C4-2B (cell line): ENCODE data around the gene RUFY4.

Experiments used
- H3K27ac ChIP-seq: fragments of 450-650 bp; 2 replicates; pipeline ENCODE4 v1.5.1; 2017
- ZFX ChIP-seq: fragments of 450-650 bp; IDR thresholded peaks from 2 replicates; pipeline ENCODE4 v1.6.1; 2017
- TF ChIP-seq, protein P1 (sequence below): fragments of 450-650 bp; conservative IDR thresholded peaks from 2 replicates; pipeline ENCODE4 v1.5.1; 2017; ENCODE audit warnings: mild to moderate bottlenecking

The RUFY4 gene

DNA sequence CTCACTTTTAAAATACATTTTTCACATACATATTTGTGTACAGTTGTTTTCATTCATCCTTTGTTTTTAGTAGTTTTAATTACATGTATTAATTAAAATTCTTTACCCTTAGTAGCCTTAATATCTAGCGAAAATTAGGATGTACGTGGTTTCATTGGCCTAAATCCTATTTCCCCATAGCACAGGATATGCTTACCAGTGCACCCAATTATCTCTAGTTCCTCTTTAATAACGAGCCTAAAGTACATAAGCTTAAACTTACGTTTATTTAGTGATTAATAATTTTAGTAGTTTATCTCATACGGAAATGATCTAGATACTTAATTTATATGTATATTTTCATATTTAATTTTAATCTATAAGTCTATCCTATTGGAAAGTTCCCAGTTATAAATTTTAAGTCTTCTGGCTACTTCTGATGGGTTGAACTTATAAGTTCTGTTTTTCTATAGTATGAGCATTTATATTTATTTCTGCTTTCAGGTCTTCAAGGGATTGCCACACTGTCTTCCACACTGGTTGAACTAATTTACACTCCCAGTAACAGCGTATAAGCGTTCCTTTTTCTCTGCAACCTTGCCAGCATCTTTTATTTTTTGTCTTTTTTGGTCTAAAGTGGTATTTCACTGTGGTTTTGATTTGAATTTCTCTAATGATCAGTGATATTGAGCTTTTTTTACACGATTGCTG lies 21.4 kb upstream of the RUFY4 start:
- no peak overlapping the region for H3K27ac ChIP-seq
- TF ChIP-seq, protein P1, sequence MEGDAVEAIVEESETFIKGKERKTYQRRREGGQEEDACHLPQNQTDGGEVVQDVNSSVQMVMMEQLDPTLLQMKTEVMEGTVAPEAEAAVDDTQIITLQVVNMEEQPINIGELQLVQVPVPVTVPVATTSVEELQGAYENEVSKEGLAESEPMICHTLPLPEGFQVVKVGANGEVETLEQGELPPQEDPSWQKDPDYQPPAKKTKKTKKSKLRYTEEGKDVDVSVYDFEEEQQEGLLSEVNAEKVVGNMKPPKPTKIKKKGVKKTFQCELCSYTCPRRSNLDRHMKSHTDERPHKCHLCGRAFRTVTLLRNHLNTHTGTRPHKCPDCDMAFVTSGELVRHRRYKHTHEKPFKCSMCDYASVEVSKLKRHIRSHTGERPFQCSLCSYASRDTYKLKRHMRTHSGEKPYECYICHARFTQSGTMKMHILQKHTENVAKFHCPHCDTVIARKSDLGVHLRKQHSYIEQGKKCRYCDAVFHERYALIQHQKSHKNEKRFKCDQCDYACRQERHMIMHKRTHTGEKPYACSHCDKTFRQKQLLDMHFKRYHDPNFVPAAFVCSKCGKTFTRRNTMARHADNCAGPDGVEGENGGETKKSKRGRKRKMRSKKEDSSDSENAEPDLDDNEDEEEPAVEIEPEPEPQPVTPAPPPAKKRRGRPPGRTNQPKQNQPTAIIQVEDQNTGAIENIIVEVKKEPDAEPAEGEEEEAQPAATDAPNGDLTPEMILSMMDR, result no peak
- no peak for TF ChIP-seq ZFX

DNA sequence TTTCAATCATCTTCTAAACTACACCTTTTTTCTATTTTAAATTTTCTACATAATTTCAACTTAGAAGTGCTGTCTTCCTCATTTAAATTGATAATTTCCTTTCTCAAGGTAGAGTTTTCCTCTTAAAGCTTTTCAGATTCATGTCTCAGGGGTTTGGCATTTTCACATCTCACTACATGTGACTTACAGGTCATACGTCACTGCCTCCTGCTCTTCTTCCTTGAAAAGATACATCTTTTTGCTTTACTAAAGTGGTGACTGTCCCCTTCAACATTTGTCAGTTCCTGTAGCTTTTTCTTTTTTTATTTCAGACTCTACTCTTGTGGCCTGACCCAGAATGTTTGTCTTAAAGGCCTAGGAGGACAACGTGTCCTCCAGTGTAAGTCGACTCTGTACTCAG lies 17.1 kb upstream of the RUFY4 start:
- TF ChIP-seq, protein P1, result no peak
- no peak for TF ChIP-seq ZFX
- H3K27ac ChIP-seq, result no peak overlapping the region

DNA sequence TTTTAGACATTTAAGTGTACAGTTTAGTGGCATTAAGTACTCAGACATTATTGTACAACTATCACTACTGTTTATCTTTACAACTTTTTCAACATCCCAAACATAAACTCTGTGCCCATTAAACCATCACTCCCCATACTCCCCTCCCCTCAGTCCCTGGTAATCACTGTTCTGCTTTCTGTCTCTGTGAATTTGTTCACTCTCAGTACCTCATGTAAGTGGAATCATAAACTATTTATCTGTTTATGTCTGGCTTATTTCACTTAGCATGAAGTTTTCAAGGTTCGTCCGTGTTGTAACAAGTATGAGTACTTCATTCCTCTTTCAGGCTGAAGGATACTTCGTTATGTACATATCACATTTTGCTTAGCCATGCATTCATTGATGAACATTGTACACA lies 9.8 kb upstream of the RUFY4 start:
- no peak for TF ChIP-seq ZFX
- TF ChIP-seq, protein P1, result no peak
- no peak overlapping the region for H3K27ac ChIP-seq

DNA sequence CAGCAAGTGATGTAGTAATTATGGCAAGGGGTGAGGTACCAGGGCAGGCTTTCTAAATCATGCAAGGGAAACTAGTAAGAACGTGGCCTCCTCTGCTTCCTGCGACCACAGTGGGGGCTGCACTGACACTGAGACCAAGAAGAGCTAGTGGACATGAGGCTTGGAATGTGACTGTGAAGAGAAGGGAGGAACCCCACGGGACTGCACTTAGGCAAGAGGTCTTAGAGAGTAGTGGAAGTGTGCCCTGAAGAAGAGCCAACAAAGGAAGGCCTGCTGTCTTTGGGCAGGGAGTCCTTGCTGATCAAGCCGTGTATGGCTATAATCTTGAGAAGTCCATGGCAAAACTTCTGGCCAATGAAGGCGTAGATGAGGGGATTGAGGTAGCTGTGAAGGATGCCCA lies 8.9 kb upstream of the RUFY4 start:
- no peak for TF ChIP-seq ZFX
- TF ChIP-seq, protein P1, result no peak
- no peak overlapping the region for H3K27ac ChIP-seq

DNA sequence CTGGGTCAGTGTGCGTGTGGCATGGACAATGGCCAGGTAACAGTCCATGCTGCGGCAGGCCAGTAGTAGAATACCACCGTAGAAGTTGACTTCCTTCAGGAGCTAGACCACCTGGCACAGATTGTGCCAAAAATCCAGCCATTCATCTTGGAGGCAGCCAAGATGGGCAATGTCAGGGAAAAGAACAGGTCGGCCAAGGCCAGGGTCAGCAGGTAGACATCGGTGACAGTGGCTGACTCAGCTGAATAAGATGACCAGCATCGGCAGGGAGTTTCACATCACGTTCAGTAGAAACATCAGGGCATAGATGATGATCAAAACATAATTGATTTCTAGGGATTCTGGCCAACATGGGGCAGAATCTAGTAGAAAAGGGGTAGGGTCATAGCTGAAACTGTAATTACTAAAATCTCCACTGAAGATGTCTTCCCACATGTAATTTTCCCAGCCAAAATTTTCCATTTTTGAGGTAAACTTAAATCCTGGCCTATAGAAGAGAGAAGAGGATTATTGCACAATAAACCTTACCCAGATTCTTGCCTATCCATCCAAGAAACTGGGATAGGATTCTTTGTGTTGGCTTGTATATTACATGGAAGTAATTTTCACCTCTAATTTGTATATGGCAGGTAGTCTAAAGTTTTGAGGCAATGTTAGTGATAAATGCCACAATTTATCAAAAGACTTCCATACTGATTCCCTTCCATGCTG lies 7.9 kb upstream of the RUFY4 start:
- no peak overlapping the region for H3K27ac ChIP-seq
- no peak for TF ChIP-seq ZFX
- TF ChIP-seq, protein P1, result no peak

DNA sequence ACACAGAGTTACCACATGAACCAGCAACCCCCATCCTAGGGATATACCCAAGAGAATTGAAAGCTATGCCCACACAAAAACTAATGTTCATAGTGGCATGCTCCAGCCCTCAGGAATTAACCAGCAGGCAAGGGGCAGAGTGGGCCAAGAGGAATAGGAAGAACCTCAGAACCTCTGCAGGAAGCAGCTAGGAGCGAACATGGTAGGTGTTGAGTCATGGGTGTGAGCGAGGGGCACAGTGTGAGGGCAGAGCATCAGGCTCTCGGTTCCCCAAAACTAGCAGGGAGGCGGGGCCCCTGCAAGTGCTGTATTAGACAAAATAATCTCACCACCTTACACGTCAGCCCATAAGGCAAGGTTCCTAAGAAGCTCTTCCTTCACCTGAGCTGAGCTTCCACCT lies 5.6 kb upstream of the RUFY4 start:
- TF ChIP-seq ZFX, result no peak
- TF ChIP-seq, protein P1, result no peak
- no peak overlapping the region for H3K27ac ChIP-seq

DNA sequence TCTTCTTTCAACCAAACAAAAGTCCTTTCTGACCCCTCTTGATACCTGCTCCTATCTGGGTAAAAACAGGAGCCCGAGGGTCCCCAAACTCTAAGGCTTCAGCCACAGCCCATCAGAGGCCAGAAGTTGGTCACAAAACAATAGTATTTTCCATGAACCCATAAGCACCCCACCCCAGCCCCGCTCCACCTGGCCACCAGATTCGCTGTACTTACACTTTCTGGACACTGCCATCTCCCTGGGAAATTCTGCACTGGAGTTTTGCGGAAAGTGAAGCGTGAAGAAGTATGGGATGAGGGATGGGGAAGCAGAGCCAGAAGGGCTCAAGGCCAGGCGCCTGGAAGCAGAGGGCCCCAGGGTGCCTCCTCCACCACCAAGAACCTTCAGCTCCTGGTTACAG lies 5.2 kb upstream of the RUFY4 start:
- H3K27ac ChIP-seq, result no peak overlapping the region
- no peak for TF ChIP-seq ZFX
- TF ChIP-seq, protein P1, result no peak
